Measurements from ENCODE around the gene PCDHGA5.
"Not testable (repeated sequence)": the region's sequence is repeated elsewhere in the genome, so short reads cannot be mapped to it uniquely, and the experiment has no call there.

Gene PCDHGA5

GRCh38 chr5:141414548-141415274 is 50.7 kb downstream of the PCDHGA5 start:
- not testable (repeated sequence) for DNase-seq (ENCODE audit: low read depth)

- DNase-seq (ENCODE audit: low read depth), result not testable (repeated sequence)
Measured at GRCh38 chr5:141415275-141415618, 51.3 kb downstream of the PCDHGA5 start.
